Suppressor macrophage (primary cell): ENCODE measurements around the gene CSRP3.
"Not testable (repeated sequence)": the region's sequence is repeated elsewhere in the genome, so short reads cannot be mapped to it uniquely, and the experiment has no call there.

Experiments used
- DNase-seq, 4 experiments: peaks; one replicate each; pipeline ENCODE4 v3.0.0-alpha.2; 2020 to 2022

Gene CSRP3

GRCh38 chr11:19185516-19186052 lies 16.2 kb downstream of the CSRP3 start:
- DNase-seq = no peak

GRCh38 chr11:19185036-19185435 lies 16.7 kb downstream of the CSRP3 start:
- DNase-seq = no peak

- no peak for DNase-seq
Measured at GRCh38 chr11:19183646-19184045, 18.1 kb downstream of the CSRP3 start.

DNA sequence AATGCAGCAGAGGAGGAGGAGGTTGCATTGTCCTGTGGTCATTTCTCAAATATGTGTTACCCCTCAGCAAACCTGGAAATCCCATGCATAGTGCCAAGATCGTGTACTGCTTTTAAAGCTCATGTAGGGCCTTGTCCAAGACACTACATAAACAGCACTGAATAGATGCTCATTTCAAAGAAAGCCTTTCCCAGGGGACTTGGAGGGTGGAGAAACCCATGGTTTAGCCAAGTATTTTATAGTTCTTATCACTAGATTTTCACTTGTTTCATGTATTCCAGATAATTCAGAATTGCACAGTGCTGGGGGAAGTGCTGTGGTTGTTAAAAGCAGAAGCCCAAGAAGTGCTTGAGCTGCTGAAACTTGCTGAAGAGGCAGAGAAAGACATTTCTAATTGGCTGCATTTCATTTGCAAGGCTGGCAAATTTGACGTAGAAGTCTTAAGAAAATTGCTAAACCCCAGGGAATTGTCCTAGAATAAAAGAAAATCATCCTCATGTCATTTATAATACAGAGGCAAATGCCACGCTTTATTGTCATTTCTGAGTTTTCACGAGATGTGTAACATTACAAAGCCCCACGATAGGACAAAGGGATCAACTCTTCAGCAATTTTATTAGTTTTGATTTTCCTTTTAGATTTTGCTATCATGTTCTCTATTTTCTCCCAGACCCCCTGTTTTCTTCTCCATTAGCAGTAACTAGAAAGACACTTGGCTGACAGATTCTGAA lies 20.1 kb downstream of the CSRP3 start:
- DNase-seq = peak; percentile 43 to 72 (median 55)

DNA sequence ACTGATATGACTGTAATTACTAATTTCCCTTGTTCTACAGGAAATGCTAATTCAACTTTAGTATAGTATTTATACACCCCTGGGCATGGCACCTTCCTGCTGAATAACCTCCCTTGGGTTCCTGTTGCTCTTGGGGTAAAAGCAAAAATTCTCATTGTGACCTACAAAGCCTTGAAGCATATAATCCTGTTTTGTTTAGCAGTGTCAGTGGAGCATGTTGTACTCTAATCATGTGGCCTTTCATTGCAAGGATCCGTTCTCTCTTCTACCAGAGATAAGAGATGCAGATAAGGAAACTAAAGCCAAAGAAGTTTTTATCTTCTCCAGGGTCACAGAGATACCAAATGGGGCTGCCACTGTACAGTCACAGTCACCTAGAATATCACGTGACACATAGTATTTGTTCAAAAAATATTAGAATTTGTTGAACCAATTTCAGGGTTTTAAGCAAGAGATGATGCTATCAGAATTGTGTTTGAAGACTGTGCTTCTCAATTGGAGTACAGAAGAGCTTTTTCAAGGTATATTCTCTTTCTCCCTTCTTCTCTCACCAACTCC lies 25.1 kb downstream of the CSRP3 start:
- DNase-seq = no peak

DNA sequence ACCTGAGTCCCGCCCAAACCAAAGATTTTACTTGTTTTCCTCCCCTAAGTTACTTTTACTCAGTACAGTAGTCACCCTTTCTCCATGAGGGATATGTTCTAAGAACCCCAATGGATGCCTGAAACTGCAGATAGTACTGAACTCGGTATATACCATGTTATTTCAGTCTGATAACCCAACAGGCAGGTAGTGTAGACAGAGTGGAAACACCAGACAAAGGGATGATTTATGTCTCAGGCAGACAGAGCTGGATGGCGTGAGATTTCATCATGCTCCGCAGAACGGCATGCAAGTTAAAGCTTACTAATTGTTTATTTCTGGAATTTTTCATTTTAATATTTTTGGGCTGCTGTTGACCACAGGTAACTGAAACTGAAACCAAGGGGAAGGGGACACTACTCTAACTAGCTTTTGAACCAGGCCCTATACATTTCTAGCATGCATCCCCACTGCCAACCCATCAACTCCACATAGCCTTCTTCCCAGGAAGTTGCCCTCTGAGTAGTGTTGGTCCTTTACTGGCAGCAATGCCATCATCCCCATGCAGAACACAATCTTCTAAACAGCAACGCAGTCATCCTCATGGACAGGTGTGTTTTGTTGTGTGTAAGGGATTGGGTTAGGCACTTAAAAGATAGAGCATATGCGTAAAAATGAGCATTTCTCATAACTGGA lies 27.7 kb downstream of the CSRP3 start:
- no peak for DNase-seq

DNA sequence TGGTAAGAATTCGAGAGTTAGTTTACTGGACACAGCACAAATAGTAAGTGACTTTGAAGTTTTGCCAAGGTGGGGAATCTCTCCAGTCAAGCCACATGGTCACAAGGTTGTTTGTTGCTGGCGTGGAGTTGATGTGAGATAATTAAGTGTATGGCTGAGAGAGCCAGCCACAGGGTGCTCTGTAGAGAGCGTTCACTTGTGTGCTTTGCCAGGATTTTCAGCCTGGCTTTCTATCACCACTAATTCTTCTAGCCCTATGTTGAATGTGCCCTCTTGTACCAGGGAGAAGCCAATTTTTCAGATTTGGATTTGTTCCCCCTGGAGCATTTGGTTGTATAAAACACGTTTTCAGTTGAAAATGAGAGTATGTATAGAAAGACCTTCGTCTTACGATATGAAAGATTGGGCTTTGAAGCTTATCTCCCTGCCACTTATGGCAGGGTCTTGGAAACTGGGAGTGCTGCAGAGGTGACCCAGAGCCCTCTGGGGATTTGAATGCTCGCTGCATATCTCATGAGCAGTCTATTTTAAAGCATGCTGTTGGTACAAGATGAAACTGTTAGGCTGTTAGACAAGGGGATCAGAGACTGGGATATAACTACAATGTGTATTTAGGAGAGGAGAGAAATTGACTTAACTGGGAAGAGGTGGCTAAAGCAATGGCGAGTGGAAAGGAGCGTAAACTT lies 28.6 kb downstream of the CSRP3 start:
- DNase-seq = no peak

- DNase-seq = no peak
Measured at GRCh38 chr11:19168090-19168489, 33.7 kb downstream of the CSRP3 start.

- DNase-seq = no peak
Measured at GRCh38 chr11:19164881-19165280, 36.9 kb downstream of the CSRP3 start.

DNA sequence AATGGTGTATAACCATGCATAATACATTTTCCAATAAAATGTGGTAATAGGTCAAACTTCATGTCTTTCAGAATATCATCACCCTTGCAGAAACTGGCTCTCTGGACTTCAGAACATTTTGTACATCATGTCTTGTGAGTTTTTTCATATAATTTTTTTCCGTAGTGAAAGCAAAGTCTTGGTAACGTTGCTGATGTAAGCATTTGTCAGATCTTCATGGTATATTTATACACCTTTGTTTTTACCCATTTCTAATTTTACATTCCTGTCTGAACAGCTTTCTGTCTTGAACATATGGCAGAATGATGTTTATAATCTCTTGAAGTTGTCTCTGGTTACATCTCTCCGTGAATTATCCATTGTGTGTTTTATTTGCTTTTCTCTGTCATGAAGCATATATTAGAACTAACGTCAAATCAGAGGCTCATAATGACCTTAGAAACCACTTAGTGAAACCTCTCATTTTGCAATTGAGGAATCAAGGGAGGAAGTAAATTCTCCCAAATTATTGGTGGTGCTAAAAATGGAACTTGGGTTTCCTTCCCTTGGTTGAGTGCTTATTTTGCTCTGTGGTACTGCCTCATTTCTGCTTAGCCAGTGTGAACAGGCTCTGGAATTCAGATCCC lies 37.4 kb downstream of the CSRP3 start:
- no peak for DNase-seq

- no peak for DNase-seq
Measured at GRCh38 chr11:19163617-19164016, 38.2 kb downstream of the CSRP3 start.

GRCh38 chr11:19162951-19163505 lies 38.8 kb downstream of the CSRP3 start:
- DNase-seq = no peak

GRCh38 chr11:19161651-19162050 lies 40.1 kb downstream of the CSRP3 start:
- no peak for DNase-seq

DNA sequence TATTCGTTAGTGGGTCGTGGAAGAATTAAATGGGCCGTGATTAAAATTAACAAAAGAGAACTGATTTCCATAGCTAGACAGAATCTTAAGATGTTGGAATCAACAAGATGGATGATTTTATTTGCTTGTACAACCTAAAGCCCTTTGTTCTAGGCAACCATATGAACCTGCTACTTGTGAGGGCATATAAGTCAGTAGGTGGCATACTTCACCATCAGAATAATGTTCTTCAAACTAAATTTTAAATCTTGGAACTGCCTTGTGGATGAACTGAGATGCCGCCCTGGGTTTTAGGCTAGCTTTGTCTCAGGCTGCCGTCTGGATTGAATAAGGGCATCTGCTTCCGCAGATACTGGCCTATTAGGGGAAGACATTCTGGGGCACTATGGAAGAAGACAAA lies 40.9 kb downstream of the CSRP3 start:
- no peak for DNase-seq

DNA sequence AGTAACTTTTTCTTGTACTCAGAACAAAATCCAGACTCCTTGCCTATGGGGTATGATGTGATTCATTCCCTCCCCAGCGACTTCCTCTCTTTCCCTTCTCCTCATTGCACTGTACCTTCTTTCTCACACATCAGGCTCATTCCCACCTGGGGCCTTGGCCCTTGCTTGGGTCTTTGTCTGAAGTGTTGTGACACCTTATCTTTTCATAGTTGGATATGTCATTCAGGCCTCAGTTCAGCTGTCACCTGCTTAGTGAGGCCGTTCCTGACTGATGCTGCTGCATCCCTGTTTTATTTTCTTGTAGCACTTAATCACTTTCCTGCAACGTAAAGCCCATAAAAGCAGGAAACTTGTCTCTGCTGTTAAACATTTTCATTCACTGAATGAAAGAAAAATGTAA lies 44.9 kb downstream of the CSRP3 start:
- no peak for DNase-seq

DNA sequence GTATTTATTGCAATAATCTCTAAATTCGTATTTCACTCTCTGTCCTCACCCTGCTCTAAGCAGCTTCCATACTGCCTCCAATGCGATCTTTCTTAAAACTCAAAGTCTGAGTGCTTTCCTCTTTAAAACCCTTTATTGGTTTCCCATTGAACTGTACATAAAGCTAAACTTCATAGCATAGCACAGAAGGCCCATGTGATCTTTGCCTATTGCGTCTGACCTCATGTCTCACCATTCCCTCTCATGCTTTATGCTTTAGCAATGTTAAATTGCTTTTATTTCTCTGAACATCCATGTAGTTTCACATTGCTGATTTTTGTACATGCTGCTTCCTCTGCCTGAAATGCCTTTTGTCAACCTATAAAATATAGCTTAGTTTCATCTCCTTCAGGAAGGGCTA lies 56.5 kb downstream of the CSRP3 start:
- no peak for DNase-seq

DNA sequence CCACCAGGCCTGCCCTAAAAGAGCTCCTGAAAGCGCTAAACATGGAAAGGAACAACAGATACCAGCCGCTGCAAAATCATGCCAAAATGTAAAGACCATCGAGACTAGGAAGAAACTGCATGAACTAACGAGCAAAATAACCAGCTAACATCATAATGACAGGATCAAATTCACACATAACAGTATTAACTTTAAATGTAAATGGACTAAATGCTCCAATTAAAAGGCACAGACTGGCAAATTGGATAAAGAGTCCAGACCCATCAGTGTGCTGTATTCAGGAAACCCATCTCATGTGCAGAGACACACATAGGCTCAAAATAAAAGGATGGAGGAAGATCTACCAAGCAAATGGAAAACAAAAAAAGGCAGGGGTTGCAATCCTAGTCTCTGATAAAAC lies 64.9 kb downstream of the CSRP3 start:
- DNase-seq = not testable (repeated sequence)

GRCh38 chr11:19134004-19134403 lies 67.8 kb downstream of the CSRP3 start:
- no peak for DNase-seq
